Naive B cell (primary cell): ENCODE data around the gene FHDC1. TPM values are rescaled to one million over a fixed set of nuclear protein-coding genes. Genes with fewer than 3 reads are reported as not detected.
A peak's percentile ranks its signal among the peaks of the same experiment; 100 is the strongest.

Experiments
- ATAC-seq, 2 donors: fragments of 150-1000 bp; cut with Tn5 transposase; 2 replicates each; pipeline ENCODE4 v1.10.0; 2021; ENCODE audit warnings: low read depth in 2 of 2, mild to moderate bottlenecking in 2 of 2, moderate library complexity in 2 of 2
- DNase-seq: peaks from one replicate; pipeline ENCODE4 v3.0.0; 2022
- H3K27ac Mint-ChIP-seq, 6 donors: one replicate each; pipeline ENCODE4 v1.8.0; 2020 to 2022; ENCODE audit warnings: mild to moderate bottlenecking in 6 of 6, mixed read lengths in 6 of 6, moderate library complexity in 5 of 6, inconsistent platforms in 2 of 6
- H3K27me3 Mint-ChIP-seq, 3 donors: one replicate each; pipeline ENCODE4 v1.8.0; 2021 to 2022; ENCODE audit warnings: mixed read lengths in 3 of 3, mild to moderate bottlenecking in 1 of 3
- H3K36me3 Mint-ChIP-seq, 2 donors: one replicate each; pipeline ENCODE4 v1.8.0; 2020 to 2022; ENCODE audit warnings: mixed read lengths in 2 of 2, inconsistent platforms in 1 of 2, mild to moderate bottlenecking in 1 of 2
- H3K4me1 Mint-ChIP-seq, 3 donors: one replicate each; pipeline ENCODE4 v1.8.0; 2020 to 2022; ENCODE audit warnings: mixed read lengths in 3 of 3, inconsistent platforms in 1 of 3, mild to moderate bottlenecking in 1 of 3, moderate library complexity in 1 of 3
- H3K4me3 Mint-ChIP-seq, 8 donors: one replicate each; pipeline ENCODE4 v1.8.0; 2020 to 2022; ENCODE audit warnings: mild to moderate bottlenecking in 8 of 8, mixed read lengths in 8 of 8, moderate library complexity in 8 of 8, inconsistent platforms in 2 of 8
- H3K9me3 Mint-ChIP-seq, 7 donors: one replicate each; pipeline ENCODE4 v1.8.0; 2020 to 2022; ENCODE audit warnings: mixed read lengths in 7 of 7, mild to moderate bottlenecking in 5 of 7, inconsistent platforms in 2 of 7, moderate library complexity in 1 of 7
- polyA plus RNA-seq, 6 donors: library from polyadenylated mRNA; unstranded; fragments of 300-500 nt; fragmentation: Illumina TruSeq; gene quantifications; one replicate each; pipeline ENCODE4 v1.2.3, GENCODE V29; 2021; ENCODE audit warnings: low read depth in 6 of 6

Gene FHDC1
- polyA plus RNA-seq, 6 donors from 2014 or later = not detected

- no peak overlapping the region for H3K4me3 Mint-ChIP-seq
Observed at GRCh38 chr4:152953514-152953913, 17.4 kb downstream of the FHDC1 start.

GRCh38 chr4:152954741-152955140 is 18.6 kb downstream of the FHDC1 start:
- Mint-ChIP-seq H3K4me3 (no peak overlapping the region), H3K36me3 (peaks cover 0 to 8% of the 10 kb centered on the region in 2 donors), H3K27ac (no peak overlapping the region), H3K4me1 (peaks cover 0 to 18% (median 5%) of the 10 kb centered on the region in 3 donors), H3K9me3 (no peaks in the 10 kb centered on the region), H3K27me3 (peaks cover 9 to 23% (median 17%) of the 10 kb centered on the region in 3 donors)
- ATAC-seq (no peak), DNase-seq (no peak)

More at GRCh38 chr4:152953514-152953913, 17.4 kb downstream of the FHDC1 start:
- Mint-ChIP-seq H3K27ac (no peak overlapping the region), H3K4me1 (peaks cover 0 to 18% (median 5%) of the 10 kb centered on the region in 3 donors), H3K36me3 (peaks cover 1 to 8% of the 10 kb centered on the region in 2 donors), H3K27me3 (peaks cover 10 to 28% (median 18%) of the 10 kb centered on the region in 3 donors), H3K9me3 (no peaks in the 10 kb centered on the region)
- ATAC-seq (no peak), DNase-seq (no peak)

GRCh38 chr4:152956147-152956546 is 20.0 kb downstream of the FHDC1 start:
- peaks cover 5 to 10% (median 8%) of the 10 kb centered on the region in 3 donors for H3K27me3 Mint-ChIP-seq
- peaks cover 0 to 18% (median 5%) of the 10 kb centered on the region in 3 donors for H3K4me1 Mint-ChIP-seq
- no peak for DNase-seq
- no peak for ATAC-seq
- H3K4me3 Mint-ChIP-seq = no peak overlapping the region
- peaks cover 0 to 8% of the 10 kb centered on the region in 2 donors for H3K36me3 Mint-ChIP-seq
- H3K27ac Mint-ChIP-seq = peak overlapping the region in 1 of 6 donors; percentile 56
- no peaks in the 10 kb centered on the region for H3K9me3 Mint-ChIP-seq

GRCh38 chr4:152956650-152957436 is 20.7 kb downstream of the FHDC1 start:
- H3K27me3 Mint-ChIP-seq = peaks cover 0 to 11% (median 9%) of the 10 kb centered on the region in 3 donors
- H3K4me1 Mint-ChIP-seq = peaks cover 0 to 18% (median 5%) of the 10 kb centered on the region in 3 donors
- no peak for DNase-seq
- peak overlapping the region in 2 of 6 donors; percentile 17 to 47 for H3K27ac Mint-ChIP-seq
- H3K9me3 Mint-ChIP-seq = no peaks in the 10 kb centered on the region
- H3K36me3 Mint-ChIP-seq = peaks cover 0 to 8% of the 10 kb centered on the region in 2 donors
- no peak for ATAC-seq
- peak overlapping the region in 1 of 8 donors; percentile 36 for H3K4me3 Mint-ChIP-seq

- Mint-ChIP-seq H3K9me3 (no peaks in the 10 kb centered on the region), H3K36me3 (peaks cover 0 to 8% of the 10 kb centered on the region in 2 donors), H3K27me3 (peaks cover 0 to 11% (median 9%) of the 10 kb centered on the region in 3 donors), H3K27ac (peak overlapping the region in 3 of 6 donors; percentile 18 to 59 (median 23)), H3K4me3 (peak overlapping the region in 1 of 8 donors; percentile 18), H3K4me1 (peaks cover 0 to 18% (median 5%) of the 10 kb centered on the region in 3 donors)
- DNase-seq (no peak), ATAC-seq (no peak)
Observed at GRCh38 chr4:152957437-152958171, 21.5 kb downstream of the FHDC1 start.

- no peaks in the 10 kb centered on the region for H3K9me3 Mint-ChIP-seq
- H3K36me3 Mint-ChIP-seq = peaks cover 0 to under 1% of the 10 kb centered on the region in 2 donors
- DNase-seq (no peak), ATAC-seq (no peak)
- H3K27ac Mint-ChIP-seq = peak overlapping the region in 1 of 6 donors; percentile 5
- peaks cover 0 to 18% (median 5%) of the 10 kb centered on the region in 3 donors for H3K4me1 Mint-ChIP-seq
- no peak overlapping the region for H3K4me3 Mint-ChIP-seq
- peaks cover 0 to 8% (median 5%) of the 10 kb centered on the region in 3 donors for H3K27me3 Mint-ChIP-seq
Observed at GRCh38 chr4:152959080-152959479, 23.0 kb downstream of the FHDC1 start.

- no peak overlapping the region for H3K27ac Mint-ChIP-seq
Observed at GRCh38 chr4:152960082-152960481, 24.0 kb downstream of the FHDC1 start.

GRCh38 chr4:152961014-152961772 is 25.1 kb downstream of the FHDC1 start:
- H3K27me3 Mint-ChIP-seq = peaks cover 0 to 7% (median 5%) of the 10 kb centered on the region in 3 donors
- no peak overlapping the region for H3K27ac Mint-ChIP-seq
- H3K9me3 Mint-ChIP-seq = no peaks in the 10 kb centered on the region
- H3K36me3 Mint-ChIP-seq = no peaks in the 10 kb centered on the region
- peak overlapping the region in 1 of 8 donors; percentile 35 for H3K4me3 Mint-ChIP-seq
- ATAC-seq (no peak), DNase-seq (no peak)
- H3K4me1 Mint-ChIP-seq = peaks cover 0 to 18% (median 5%) of the 10 kb centered on the region in 3 donors

More at GRCh38 chr4:152960082-152960481, 24.0 kb downstream of the FHDC1 start:
- Mint-ChIP-seq H3K4me3 (no peak overlapping the region), H3K27me3 (peaks cover 0 to 7% (median 5%) of the 10 kb centered on the region in 3 donors), H3K36me3 (no peaks in the 10 kb centered on the region), H3K9me3 (no peaks in the 10 kb centered on the region), H3K4me1 (peaks cover 0 to 18% (median 5%) of the 10 kb centered on the region in 3 donors)
- DNase-seq (no peak), ATAC-seq (no peak)

GRCh38 chr4:152961773-152962115 is 25.6 kb downstream of the FHDC1 start:
- Mint-ChIP-seq H3K36me3 (no peaks in the 10 kb centered on the region), H3K27ac (no peak overlapping the region), H3K9me3 (no peaks in the 10 kb centered on the region), H3K27me3 (peaks cover 0 to 7% (median 5%) of the 10 kb centered on the region in 3 donors), H3K4me3 (no peak overlapping the region), H3K4me1 (peaks cover 0 to 13% (median 0%) of the 10 kb centered on the region in 3 donors)
- no peak for ATAC-seq
- no peak for DNase-seq

GRCh38 chr4:152962150-152962549 is 26.0 kb downstream of the FHDC1 start:
- Mint-ChIP-seq H3K4me3 (no peak overlapping the region), H3K9me3 (no peaks in the 10 kb centered on the region), H3K27me3 (peaks cover 0 to 7% (median 5%) of the 10 kb centered on the region in 3 donors), H3K36me3 (no peaks in the 10 kb centered on the region), H3K27ac (no peak overlapping the region), H3K4me1 (peaks cover 0 to 8% (median 0%) of the 10 kb centered on the region in 3 donors)
- no peak for ATAC-seq
- DNase-seq = no peak

GRCh38 chr4:152964335-152964734 is 28.2 kb downstream of the FHDC1 start:
- Mint-ChIP-seq H3K27me3 (peaks cover 0 to 7% (median 5%) of the 10 kb centered on the region in 3 donors), H3K4me3 (no peak overlapping the region), H3K27ac (no peak overlapping the region), H3K36me3 (no peaks in the 10 kb centered on the region), H3K9me3 (no peaks in the 10 kb centered on the region), H3K4me1 (no peaks in the 10 kb centered on the region)
- ATAC-seq (no peak), DNase-seq (no peak)

GRCh38 chr4:152965611-152966010 is 29.5 kb downstream of the FHDC1 start:
- Mint-ChIP-seq H3K27me3 (peaks cover 0 to 7% (median 5%) of the 10 kb centered on the region in 3 donors), H3K27ac (no peak overlapping the region), H3K9me3 (no peaks in the 10 kb centered on the region), H3K36me3 (no peaks in the 10 kb centered on the region), H3K4me1 (no peaks in the 10 kb centered on the region), H3K4me3 (no peak overlapping the region)
- peak; percentile 68 to 81 for ATAC-seq
- DNase-seq = no peak

GRCh38 chr4:152967907-152968306 is 31.8 kb downstream of the FHDC1 start:
- peaks cover 0 to 6% (median 0%) of the 10 kb centered on the region in 3 donors for H3K27me3 Mint-ChIP-seq
- ATAC-seq (no peak), DNase-seq (no peak)
- no peak overlapping the region for H3K27ac Mint-ChIP-seq
- no peak overlapping the region for H3K4me3 Mint-ChIP-seq
- H3K36me3 Mint-ChIP-seq = no peaks in the 10 kb centered on the region
- no peaks in the 10 kb centered on the region for H3K9me3 Mint-ChIP-seq
- no peaks in the 10 kb centered on the region for H3K4me1 Mint-ChIP-seq
